ENCODE data around the gene PUS1. TPM values are rescaled to one million over a fixed set of nuclear protein-coding genes. Genes with fewer than 3 reads are reported as not detected.

Gene PUS1
- total RNA-seq, 4 donors from 2014 or later = 14.7 to 23.3 (median 19.5) TPM

DNA sequence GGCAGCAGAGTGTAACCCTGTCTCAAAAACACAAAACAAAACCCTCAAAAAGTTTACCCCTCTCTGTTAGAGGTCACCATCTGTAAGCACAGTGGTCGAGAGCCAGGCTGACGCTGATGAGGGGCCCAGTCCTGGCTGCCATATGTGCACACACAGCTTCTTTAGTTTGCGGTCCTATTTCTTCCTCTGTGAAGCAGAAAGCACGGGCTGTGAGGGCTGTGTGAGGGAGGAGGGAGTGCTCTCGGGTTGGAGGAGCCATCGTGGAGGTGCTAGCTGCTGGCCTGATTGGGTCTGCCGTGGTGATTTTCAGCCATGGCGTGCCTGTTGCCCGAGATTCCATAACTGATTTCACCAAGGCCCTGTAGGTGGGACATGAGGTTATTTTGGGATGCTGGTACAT, 31.2 kb upstream of the PUS1 start:
- peaks cover 55 to 84% (median 76%) of the 10 kb centered on the region in 4 donors for H3K4me1 ChIP-seq
- intact Hi-C loops (cut with DNase I) = loop anchor here (2.0 to 5.0 kb wide), 2 partner anchors 31 to 49 kb away; partner anchors contain the start of genes EP400 and PUS1

DNA sequence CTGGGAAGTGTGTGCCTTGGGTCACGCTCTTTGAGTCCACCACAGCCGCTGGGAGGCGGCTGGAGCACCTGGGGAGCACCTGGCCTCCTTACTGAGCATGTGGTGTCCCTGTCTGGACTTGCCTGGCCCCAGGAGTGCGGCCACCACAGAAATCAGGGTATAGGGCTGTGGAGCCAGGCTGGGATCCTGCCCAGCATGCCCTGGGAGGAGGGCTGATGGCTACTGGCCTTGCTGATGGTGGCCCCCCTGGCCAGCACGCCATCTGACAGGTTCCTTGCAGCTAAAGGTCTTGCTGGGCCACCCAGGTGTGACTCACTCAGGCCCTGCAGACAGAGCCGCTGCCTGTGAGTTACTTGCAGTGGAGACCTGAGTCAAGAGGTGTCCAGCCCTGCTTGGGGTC, 28.7 kb upstream of the PUS1 start:
- Histone ChIP-seq H3K27ac (replicated peaks in 1 of 4) (no peak overlapping the region), H3K27me3 (no peaks in the 10 kb centered on the region), H3K9me3 (no peaks in the 10 kb centered on the region), H3K4me3 (no peak overlapping the region), H3K4me1 (peaks cover 78 to 97% (median 96%) of the 10 kb centered on the region in 4 donors), H3K36me3 (peaks cover 0 to 46% (median 25%) of the 10 kb centered on the region in 4 donors)
- WGBS = 78% methylated on average over 4 of the region's 6 CpGs
- TF ChIP-seq, protein P1, sequence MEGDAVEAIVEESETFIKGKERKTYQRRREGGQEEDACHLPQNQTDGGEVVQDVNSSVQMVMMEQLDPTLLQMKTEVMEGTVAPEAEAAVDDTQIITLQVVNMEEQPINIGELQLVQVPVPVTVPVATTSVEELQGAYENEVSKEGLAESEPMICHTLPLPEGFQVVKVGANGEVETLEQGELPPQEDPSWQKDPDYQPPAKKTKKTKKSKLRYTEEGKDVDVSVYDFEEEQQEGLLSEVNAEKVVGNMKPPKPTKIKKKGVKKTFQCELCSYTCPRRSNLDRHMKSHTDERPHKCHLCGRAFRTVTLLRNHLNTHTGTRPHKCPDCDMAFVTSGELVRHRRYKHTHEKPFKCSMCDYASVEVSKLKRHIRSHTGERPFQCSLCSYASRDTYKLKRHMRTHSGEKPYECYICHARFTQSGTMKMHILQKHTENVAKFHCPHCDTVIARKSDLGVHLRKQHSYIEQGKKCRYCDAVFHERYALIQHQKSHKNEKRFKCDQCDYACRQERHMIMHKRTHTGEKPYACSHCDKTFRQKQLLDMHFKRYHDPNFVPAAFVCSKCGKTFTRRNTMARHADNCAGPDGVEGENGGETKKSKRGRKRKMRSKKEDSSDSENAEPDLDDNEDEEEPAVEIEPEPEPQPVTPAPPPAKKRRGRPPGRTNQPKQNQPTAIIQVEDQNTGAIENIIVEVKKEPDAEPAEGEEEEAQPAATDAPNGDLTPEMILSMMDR (IDR thresholded peaks at IDR 0.05) = no peak
- TF ChIP-seq EP300 (IDR thresholded peaks at IDR 0.05) (no peak), POLR2AphosphoS5 (IDR thresholded peaks at IDR 0.05) (no peak), POLR2A (IDR thresholded peaks at IDR 0.05; ENCODE audit: low read depth) (no peak)
- DNase-seq (ENCODE audit: extremely low spot score) = no peak
- intact Hi-C loops (cut with DNase I) = no loop called here

More for the DNA sequence above, 31.2 kb upstream of the PUS1 start:
- 85% methylated on average over 8 of the region's 9 CpGs for WGBS
- DNase-seq (ENCODE audit: extremely low spot score) = no peak
- Histone ChIP-seq H3K36me3 (peaks cover 0 to 32% (median 17%) of the 10 kb centered on the region in 4 donors), H3K27me3 (no peaks in the 10 kb centered on the region), H3K9me3 (no peaks in the 10 kb centered on the region), H3K27ac (replicated peaks in 1 of 4) (peak overlapping the region in 3 of 4 donors; percentile 96 to 99 (median 99)), H3K4me3 (no peak overlapping the region)
- no peak for TF ChIP-seq EP300 (IDR thresholded peaks at IDR 0.05)

DNA sequence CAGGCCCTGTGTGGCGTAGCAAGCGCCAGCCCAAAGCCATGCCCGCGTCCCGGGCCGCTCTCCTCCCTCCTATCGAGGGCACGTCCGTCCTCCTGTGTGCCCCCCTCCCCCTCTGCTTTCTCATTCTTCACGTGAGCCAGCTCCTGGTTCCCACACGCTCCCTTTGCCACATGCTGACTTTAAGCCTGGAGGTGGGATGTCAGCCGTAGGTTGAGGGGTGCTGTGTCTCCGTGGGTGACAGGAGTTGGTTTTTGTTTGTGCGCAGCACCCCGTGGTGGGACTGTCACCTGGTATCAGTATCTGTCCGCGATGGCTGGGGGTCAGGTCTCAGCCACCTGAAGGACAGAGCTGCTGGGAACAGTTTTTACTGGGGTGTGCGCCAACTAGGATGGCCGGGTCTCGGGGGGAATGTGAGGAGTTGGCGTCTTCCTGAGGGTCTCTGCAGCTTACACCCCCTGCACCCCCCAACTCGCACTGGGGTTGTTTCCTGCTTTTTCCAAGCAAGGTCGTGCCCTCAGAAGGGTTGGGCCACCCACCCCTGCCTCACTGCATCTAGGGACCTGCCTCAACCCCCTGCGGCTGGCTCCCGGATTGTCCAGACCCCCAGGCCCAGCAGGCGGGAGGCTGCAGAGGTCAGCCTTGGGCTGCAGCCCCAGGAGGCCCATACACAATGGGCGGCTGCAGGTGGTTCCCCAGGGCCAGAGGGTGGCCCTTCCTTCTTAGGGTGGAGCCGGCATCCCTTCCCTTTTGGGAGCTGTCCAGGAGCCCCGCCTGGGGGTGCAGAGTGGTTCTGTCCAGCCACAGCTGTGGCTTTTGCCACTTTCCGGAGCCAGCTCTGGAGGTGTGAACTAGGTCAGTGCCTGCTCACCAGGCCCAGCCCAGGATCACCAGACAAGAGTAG, 27.4 kb upstream of the PUS1 start:
- Histone ChIP-seq H3K27ac (replicated peaks in 1 of 4) (peak overlapping the region in 2 of 4 donors; percentile 9 to 30), H3K27me3 (no peaks in the 10 kb centered on the region), H3K36me3 (peaks cover under 1 to 52% (median 31%) of the 10 kb centered on the region in 4 donors), H3K4me3 (peak overlapping the region in 2 of 4 donors; percentile 2 to 11), H3K4me1 (peaks cover 74 to 96% (median 91%) of the 10 kb centered on the region in 4 donors), H3K9me3 (no peaks in the 10 kb centered on the region)
- no peak for DNase-seq (ENCODE audit: extremely low spot score)
- intact Hi-C loops (cut with DNase I) = no loop called here
- TF ChIP-seq, protein P1 (IDR thresholded peaks at IDR 0.05) = no peak
- TF ChIP-seq POLR2A (IDR thresholded peaks at IDR 0.05; ENCODE audit: low read depth) (no peak), EP300 (IDR thresholded peaks at IDR 0.05) (no peak), POLR2AphosphoS5 (IDR thresholded peaks at IDR 0.05) (peak in 1 of 2 donors; percentile 9)
- WGBS = 78% methylated on average over 25 of the region's 30 CpGs

DNA sequence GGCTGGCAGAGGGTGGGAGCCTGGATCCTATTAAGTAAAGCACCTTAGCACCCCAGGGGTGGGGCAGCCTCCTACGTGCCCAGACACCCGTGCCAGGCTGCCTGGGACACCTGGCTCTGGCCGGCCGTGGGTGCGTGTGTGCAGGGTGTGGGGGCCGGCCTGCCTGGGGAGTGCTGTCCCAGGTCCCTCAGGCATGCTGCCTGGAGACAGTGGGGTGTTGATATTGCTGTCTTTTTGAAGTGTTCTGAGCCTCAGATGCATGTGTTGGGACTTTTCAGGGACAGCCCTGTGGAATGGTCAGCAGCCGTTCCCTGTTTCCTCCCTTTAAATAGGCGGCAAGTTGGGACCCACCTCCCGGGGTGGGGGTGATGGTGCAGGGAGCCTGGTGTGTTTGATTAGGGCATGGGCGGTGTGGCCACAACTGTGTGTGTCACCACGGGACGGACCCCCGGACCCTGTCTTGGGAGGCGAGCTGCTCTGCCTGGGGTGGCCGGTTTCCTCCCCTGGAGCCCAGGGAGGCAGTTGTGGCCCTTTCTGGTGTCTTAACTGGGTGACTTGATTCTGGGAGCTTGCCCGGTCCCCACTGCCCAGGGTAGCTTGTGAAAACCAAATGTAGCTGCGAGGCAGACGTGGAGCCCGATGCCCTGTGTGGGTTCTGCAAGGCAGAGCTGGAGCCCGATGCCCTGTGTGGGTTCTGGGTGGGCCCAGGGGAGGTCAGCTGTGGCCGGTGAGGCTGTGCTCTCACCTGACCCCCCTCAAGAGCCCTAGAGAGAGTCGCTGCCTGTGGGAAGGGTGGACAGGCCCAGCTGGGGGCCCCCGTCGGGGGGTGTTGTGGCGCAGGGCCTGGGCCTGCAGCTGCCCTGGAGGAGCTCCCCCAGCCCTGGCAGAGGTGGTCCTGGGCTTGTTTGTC, 26.5 kb upstream of the PUS1 start:
- no peaks in the 10 kb centered on the region for H3K27me3 ChIP-seq
- TF ChIP-seq EP300 (IDR thresholded peaks at IDR 0.05) = no peak
- TF ChIP-seq, protein P1 (IDR thresholded peaks at IDR 0.05) = no peak
- no peak for TF ChIP-seq POLR2A (IDR thresholded peaks at IDR 0.05; ENCODE audit: low read depth)
- TF ChIP-seq POLR2AphosphoS5 (IDR thresholded peaks at IDR 0.05) = no peak
- intact Hi-C loops (cut with DNase I) = no loop called here
- 75% methylated on average over 15 of the region's 25 CpGs for WGBS
- H3K4me3 ChIP-seq = peak overlapping the region in 2 of 4 donors; percentile 2 to 11
- no peaks in the 10 kb centered on the region for H3K9me3 ChIP-seq
- peak overlapping the region in 2 of 4 donors; percentile 9 to 30 for H3K27ac ChIP-seq (replicated peaks in 1 of 4)
- H3K36me3 ChIP-seq = peaks cover 8 to 57% (median 39%) of the 10 kb centered on the region in 4 donors
- peaks cover 65 to 89% (median 82%) of the 10 kb centered on the region in 4 donors for H3K4me1 ChIP-seq
- DNase-seq (ENCODE audit: extremely low spot score) = no peak

All from esophagus muscularis mucosa (tissue), 4 donors.